GM12891 (cell line): ENCODE measurements around the gene ANKH.

Experiments
- PAX5 ChIP-seq: IDR thresholded peaks from 2 replicates; pipeline ENCODE4 v1.6.1; 2011; ENCODE audit warnings: low read length, moderate library complexity, mild to moderate bottlenecking; ENCODE audit not compliant: insufficient read depth, severe bottlenecking
- POLR2A ChIP-seq: IDR thresholded peaks from 2 replicates; pipeline ENCODE4 v1.6.1; 2011; ENCODE audit warnings: low read depth, low read length, control low read depth
- POLR2AphosphoS5 ChIP-seq: IDR thresholded peaks from 2 replicates; pipeline ENCODE4 v1.6.1; 2011; ENCODE audit warnings: low read depth, low read length, control low read depth
- POU2F2 ChIP-seq: IDR thresholded peaks from 2 replicates; pipeline ENCODE4 v1.6.1; 2011; ENCODE audit warnings: low read depth, mild to moderate bottlenecking, control low read depth, low read length, moderate library complexity
- TAF1 ChIP-seq: IDR thresholded peaks from 2 replicates; pipeline ENCODE4 v1.6.1; 2011; ENCODE audit warnings: low read depth, low read length, control low read depth

DNA sequence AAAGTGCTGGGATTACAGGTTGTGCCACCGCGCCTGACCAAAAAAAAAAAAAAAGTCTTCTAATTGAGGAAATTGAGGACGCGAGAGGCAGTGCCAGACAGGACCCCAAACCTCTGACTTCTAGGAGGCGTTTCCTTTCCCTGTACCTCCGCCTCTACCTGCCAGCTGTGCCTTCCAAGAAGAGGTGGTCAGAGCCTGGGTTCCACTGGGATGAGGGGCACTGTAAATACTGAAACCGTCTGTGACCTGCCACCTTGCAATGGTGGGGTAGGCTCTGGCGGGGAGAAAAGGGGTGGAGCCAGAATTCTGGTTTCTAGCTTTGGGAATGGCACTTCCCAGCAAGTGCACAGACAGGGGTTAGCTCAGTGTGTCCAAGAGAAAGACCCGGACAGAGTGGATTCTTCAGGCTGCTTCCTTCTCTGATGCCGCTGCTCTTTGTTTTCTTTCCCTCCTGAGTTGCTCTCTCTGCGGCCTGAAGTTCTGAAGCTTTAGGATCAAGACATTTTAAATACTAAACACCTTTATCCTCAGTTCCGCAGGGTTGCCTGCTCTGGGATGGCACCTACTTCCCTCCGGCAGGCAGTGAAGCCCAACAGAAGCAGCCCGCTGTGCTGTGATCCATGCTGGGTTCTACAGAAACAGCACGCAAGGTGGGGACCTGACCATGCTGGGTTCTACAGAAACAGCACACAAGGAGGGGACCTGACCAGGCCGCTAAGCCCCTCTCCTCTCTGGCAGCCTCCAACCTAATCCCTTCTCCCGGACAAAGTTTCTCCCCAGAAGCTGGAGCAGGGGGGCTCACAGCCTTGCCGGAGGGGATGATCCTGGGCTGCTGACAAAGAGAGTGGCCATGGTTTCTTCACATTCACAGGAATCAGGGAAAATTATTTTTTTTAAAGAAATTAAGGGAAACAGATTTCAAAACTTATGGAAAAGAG, 141.9 kb downstream of the ANKH start:
- no peak for TF ChIP-seq POLR2AphosphoS5
- TF ChIP-seq POLR2A: no peak
- no peak for TF ChIP-seq PAX5
- no peak for TF ChIP-seq TAF1
- no peak for TF ChIP-seq POU2F2
